Stimulated activated CD4-positive, alpha-beta T cell treated with anti-CD3 and anti-CD28 coated beads, Interleukin-12 subunit alpha, Interleukin-12 subunit beta, amount 100 ng/mL, for 4 hours (primary cell): Measurements from ENCODE around the gene CEACAM16.
A peak's percentile ranks its signal among the peaks of the same experiment; 100 is the strongest.
"Not testable (repeated sequence)": the region's sequence is repeated elsewhere in the genome, so short reads cannot be mapped to it uniquely, and the experiment has no call there.

Source experiments
- DNase-seq: peaks from one replicate; pipeline ENCODE4 v3.0.0-alpha.2; 2020

The CEACAM16 gene, protein sequence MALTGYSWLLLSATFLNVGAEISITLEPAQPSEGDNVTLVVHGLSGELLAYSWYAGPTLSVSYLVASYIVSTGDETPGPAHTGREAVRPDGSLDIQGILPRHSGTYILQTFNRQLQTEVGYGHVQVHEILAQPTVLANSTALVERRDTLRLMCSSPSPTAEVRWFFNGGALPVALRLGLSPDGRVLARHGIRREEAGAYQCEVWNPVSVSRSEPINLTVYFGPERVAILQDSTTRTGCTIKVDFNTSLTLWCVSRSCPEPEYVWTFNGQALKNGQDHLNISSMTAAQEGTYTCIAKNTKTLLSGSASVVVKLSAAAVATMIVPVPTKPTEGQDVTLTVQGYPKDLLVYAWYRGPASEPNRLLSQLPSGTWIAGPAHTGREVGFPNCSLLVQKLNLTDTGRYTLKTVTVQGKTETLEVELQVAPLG

DNA sequence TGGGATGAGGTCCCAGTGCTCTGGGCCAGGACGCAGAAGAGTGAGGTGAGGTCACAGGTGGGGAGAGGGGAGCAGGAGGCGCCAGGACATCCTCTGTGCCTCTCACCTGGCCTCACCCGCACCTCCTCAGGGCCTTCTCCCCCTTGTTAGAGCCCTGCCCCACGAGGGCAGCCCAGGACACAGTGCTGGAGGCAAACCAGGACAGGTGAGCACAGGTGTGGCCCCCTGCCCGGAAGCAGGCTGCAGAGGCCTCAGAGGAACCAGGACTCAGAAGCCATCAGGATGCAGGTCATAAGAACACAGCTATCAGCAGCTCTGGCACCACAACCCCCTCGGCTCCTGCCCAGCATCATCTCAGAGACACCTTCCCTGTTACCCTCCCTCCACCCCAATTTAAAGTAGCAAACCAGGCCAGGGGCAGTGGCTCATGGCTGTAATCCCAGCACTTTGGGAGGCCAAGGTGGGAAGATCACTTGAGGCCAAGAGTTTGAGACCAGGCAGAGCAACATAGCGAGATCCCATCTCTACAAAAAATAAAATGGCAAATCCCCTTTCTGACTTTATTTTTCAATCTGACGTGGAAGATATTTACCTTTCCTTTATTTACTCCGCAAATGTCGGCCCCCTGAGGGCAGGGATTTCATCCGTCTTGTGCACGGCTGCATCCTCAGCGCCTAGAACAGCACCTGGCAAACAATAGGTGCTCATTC lies at the start of gene CEACAM16:
TSS of gene CEACAM16 (plus strand) at position 660 of the 710 bp plus-strand sequence. CDS start 2,306 bp downstream, outside the sequence.
- DNase-seq, result no peak

DNA sequence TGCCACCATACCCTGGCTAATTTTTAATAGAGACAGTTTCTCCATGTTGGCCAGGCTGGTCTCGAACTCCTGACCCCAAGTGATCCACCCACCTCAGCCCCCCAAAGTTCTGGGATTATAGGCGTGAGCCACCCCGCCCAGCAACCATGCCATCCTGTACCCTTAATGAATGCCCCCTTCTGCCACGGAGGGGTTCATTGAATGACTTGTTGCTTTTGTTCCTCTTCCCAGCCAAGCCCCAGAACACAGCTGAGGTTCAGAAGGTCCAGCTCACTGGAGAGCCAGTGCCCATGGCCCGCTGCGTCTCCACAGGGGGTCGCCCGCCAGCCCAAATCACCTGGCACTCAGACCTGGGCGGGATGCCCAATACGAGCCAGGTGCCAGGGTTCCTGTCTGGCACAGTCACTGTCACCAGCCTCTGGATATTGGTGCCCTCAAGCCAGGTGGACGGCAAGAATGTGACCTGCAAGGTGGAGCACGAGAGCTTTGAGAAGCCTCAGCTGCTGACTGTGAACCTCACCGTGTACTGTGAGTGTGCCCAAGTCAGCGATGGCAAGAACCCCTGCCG lies 49.3 kb upstream of the CEACAM16 start:
- no peak for DNase-seq

DNA sequence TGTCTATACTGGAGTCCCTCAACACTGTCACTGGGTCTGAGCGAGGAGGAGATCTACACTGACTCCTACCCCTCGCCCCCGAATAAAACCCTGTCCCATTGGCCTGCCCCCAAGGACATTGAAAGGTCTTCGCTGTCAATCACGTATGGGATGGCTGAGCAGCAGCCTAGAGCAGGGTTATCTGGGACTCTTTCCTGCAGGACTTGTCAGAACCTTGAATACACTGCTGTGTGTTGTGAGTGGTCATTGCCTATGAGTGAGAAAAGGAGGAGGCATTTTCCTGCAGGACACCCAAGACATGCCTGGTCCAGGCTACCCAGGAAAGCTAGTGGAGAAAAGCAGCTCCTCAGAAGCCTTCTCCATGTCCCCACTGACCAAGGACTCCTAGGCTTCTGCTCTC lies 45.6 kb upstream of the CEACAM16 start:
- no peak for DNase-seq

DNA sequence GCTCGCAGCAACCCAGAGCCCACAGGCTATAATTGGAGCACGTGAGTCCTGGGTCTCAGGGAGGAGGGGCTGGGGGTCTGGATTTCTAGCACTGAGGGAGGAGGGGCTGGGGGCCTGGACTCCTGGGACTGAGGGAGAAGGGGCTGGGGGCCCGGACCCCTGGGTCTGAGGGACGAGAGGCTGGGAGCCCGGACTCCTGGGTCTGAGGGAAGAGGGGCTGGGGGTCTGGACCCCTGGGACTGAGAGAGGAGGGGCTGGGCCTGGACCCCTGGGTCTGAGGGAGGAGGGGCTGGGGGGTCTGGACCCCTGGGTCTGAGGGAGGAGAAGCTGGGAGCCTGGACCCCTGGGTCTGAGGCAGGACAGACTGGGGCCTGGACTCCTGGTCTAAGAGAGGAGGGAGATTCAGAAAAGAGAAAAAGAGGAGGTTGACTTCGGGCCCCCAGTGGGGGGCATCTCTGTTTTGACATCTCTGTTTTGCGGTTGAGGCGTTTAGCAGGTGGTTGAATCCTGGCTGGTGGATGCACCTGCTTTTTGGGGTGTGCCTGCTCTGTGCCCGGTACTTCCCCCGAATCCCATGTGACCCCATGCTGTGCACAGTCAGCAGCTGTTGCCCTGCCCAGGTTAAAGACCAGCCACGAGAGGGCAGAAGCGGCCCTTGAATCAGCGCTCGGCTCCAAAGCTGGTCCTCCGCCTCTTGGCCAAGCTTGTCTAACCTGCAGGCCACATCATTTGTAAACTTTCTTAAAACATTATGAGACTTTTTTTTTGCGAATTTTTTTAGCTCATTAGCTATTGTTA lies 44.8 kb upstream of the CEACAM16 start:
- DNase-seq, result peak; percentile 62

DNA sequence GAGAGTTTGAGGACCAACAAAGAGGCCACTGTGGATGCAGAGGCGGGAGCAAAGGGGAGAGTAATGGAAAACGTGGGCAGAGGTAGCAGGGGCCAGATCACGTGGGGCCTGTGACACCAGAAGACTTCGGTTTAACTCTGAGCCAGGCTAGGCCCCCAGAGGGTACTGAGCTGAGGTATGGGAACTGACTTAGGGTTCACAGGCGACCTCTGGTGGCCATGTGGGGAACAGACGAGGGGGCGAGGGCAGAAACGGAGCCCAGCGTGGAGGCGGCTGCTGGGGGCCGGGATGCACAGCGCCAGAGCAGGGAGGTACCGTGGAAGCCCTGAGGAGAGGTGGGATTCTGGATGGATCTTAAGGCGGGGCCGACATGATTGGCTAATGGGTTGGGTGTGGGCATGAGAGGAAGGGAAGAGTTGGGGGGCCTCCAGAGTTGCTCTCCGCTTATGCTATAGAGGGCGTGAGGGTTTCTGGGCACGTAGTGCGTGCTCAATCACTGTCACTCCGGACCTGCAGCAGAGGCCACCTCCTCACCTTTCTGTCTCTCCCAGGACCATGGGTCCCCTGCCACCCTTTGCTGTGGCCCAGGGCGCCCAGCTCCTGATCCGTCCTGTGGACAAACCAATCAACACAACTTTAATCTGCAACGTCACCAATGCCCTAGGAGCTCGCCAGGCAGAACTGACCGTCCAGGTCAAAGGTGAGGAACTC lies 41.6 kb upstream of the CEACAM16 start:
- peak; percentile 70 for DNase-seq

DNA sequence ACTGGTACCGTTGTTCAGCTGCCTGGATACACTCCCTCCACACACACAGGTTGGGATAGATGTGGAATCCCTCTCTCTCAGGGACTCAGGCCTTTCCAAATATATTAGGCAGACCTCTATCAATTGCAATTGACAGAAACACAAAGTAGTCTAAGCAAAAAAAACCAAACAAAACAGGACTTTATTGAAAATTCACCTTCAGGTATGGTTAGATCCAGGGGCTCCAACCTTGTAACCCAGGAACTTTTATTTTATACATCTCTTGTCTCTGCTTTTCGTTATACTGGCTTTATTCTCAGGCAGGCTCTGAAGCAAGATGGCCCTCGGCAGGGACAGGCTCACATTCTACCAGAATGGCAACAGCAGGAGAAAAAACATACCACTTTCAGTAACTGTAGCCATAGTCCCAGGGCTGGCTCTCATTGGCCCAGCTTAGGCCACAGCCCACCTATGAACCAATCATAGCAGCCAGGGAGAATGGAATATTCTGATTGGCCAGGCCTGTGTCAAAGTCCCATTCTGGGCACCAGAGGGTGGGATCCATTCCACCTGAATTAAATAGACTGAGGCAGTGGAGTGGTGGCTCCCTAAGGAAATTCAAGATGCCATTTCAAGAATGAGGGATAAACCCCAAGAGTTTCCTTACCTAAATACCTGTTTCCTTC lies 40.8 kb upstream of the CEACAM16 start:
- DNase-seq, result no peak

DNA sequence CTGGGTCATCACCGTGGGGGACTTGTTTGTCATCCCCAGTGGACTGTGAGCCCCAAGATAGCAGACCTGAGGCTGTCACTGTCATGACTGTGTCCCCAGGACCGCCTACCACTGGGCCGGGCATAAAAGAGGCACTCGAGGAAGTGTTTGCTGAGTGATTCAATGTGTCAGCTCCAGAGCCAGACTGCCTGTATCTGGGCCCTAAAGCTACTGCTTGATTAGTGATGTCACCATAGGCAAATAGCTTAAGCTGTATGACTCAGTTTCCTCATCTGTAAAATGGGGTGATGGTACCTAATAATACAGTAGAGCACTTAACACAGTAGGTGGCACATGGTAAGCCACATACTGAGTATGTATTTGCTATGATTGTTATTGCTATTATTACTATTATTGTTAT lies 38.9 kb upstream of the CEACAM16 start:
- no peak for DNase-seq

DNA sequence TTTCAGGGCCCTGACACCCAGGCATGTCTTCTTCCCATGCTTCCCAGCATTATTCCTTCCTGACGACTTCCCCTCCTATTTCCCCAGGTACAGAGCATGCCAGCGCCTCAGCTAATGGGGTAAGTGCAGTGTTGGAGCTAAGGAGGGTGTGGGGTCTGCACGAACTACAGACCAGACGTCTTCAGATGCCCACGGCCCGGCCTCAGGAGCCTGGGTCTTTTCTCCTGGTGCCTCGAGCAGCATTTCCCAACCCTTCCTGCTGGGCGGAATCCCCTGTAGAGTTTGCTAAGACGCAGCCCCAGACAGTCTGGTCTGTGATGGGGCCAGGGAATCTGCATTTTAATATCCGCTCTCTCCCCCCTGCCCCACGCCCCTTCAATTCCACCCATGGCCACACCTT lies 37.7 kb upstream of the CEACAM16 start:
- DNase-seq, result no peak

DNA sequence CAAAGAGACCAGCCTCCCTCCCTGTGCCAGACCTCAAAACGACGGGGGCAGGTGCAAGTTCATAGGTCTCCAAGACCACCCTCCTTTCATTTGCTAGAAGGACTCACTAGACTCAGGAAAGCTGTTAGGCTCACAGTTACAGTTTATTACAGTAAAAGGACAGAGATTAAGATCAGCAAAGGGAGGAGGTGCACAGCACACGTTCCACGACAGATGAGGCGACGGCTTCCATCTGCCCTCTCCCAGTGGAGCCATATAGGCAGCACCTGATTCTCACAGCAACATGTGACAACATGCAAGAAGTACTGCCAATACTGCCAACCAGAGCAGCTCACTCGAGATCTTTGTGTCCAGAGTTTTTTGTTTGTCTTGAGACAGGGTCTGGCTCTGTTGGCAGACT lies 37.0 kb upstream of the CEACAM16 start:
- no peak for DNase-seq

DNA sequence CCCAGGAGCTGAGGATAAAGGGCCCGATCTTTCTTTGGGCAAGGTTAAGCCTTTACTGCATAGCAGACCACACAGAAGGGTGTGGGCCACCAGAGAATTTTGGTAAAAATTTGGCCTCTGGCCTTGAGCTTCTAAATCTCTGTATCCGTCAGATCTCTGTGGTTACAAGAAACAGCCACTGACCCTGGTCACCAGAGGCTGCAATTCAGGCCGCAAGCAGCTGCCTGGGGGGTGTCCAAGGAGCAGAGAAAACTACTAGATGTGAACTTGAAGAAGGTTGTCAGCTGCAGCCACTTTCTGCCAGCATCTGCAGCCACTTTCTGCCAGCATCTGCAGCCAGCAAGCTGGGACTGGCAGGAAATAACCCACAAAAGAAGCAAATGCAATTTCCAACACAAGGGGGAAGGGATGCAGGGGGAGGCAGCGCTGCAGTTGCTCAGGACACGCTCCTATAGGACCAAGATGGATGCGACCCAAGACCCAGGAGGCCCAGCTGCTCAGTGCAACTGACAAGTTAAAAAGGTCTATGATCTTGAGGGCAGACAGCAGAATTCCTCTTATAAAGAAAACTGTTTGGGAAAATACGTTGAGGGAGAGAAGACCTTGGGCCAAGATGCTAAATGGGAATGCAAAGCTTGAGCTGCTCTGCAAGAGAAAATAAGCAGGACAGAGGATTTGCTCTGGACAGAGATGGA lies 36.1 kb upstream of the CEACAM16 start:
- no peak for DNase-seq

DNA sequence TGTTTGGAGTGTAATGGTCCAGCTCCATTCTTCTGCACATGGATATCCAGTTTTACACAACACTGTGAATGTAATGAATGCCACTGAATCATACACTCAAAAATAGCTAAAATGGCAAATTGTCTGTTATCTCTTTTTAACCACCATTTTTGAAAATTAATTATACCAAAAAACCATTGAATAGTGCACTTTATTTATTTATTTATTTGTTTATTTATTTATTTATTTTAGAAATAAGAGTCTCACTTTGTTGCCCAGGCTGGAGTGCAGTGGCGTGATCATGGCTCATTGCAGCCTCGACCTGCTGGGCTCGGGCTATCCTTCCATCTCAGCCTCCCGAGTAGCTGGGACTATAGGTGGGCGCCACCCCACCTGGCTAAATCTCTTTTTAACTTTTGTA lies 35.0 kb upstream of the CEACAM16 start:
- DNase-seq, result no peak

DNA sequence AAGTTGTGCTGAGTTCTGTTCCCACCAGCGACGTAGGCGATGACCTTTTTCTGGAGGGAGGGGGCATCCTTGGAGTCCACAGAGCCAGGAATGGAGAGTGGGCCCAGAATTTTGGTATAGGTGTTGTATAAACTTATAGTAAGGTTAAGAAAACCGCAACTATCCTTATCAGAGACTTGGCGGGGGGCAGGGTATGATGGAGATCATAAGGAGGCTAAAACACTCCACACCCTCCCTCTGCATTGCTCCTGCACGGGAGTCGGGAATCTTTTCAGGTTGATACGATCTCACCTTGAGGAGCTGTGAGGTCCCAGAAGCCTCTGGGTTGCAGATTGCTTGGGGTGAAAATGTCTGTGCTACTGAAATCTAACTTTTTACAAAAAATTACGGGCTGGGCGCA lies 34.0 kb upstream of the CEACAM16 start:
- no peak for DNase-seq

DNA sequence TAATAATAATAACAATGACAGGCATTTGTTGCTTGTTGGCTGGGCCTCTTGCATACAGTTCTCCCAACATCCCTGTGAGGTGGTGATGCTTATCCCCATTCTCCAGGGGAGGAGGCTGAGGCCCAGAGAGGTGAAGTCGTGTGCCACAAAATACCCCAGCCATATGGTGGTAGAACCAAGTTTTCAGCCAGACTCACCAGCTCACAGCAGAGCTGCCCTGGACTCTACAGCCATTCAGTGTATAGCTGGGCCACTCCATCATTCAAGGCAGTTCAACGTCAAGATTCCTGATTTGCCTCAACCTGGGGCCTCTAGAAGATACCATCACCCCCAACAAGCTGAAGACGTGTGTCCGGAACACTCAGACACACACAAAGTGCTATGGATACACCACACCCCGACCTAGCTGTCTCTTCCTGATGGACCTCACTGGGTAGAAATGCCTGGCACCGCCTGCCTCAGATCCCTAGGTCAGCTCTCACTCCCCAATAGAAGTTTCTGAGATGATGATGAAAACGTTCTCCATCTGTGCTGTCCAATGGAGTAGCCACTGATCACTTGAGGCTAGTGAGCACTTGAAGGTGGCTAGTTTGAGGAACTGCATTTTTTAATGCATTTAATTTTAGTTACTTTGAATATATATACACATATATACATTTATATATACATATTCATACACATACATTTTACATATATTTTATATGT lies 31.9 kb upstream of the CEACAM16 start:
- no peak for DNase-seq

DNA sequence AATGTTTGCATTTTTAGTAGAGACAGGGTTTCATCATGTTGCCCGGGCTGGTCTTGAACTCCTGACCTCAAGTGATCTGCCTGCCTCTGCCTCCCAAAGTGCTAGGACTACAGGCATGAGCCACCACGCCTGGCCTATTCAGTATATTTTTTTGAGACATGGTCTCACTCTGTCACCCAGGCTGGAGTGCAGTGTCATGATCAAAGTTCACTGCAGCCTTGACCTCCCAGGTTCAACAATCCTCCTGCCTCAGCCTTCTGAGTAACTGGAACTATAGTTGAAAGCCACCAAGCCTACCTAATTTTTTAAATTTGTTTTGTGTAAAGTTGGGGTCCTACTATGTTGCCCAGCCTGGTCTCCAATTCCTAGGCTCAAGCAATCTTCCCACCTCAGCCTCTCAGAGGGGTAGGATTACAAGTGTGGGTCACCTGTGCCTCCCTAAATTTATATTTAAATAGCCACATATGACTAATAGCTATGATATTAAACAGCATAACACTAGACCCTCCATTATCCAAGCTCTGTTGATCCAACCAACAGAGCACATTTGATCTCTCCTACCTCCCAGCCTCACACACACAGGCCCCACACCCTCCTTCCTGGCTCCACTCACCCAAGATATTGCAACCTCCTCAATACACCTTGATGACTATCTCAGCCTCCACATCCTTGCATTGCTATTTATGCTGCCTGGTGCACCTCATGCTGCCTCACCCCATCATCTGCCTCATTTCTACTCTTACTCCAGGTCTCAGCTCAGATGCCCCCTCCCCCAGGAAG lies 29.8 kb upstream of the CEACAM16 start:
- DNase-seq, result no peak

DNA sequence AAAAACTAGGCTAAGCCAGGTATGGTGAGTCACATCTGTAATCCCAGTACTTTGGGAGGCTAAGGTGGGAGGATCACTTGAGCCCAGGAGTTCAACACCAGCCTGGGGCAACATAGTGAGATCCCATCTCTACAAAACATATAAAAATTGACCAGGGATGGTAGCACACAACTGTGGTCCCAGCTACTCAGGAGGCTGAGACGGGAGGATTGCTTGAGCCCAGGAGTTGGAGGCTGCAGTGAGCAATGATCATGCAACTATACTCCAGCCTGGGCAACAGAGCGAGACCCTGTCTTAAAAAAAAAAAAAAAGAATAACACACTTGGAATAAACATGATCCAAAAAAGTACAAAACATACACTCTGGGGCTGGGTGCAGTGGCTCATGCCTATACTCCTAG lies 28.9 kb upstream of the CEACAM16 start:
- DNase-seq, result not testable (repeated sequence)

DNA sequence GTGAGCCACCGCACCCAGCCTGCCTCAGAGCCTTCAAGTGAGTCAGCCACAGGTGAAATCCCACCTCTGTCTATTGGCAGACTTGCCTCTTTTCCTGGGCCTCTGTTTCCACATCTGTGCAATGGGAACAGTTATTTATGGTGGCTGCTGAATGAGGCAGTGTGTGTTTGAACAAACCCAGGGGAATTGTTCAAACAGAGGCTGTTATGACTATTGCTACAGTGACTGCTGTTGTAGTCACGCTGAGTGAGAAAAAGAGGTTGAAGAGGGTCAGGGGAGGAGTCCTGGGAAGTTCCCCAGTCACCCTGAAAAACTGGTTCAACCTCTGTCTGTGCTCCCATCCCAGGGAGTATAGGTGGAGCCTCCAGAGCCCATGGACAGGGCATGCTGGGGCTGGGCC lies 27.6 kb upstream of the CEACAM16 start, which contains the start of gene CEACAM19:
TSS of gene CEACAM19 (plus strand) at position 83 of the 400 bp plus-strand sequence. CDS start 450 bp downstream, outside the sequence.
- DNase-seq, result no peak

DNA sequence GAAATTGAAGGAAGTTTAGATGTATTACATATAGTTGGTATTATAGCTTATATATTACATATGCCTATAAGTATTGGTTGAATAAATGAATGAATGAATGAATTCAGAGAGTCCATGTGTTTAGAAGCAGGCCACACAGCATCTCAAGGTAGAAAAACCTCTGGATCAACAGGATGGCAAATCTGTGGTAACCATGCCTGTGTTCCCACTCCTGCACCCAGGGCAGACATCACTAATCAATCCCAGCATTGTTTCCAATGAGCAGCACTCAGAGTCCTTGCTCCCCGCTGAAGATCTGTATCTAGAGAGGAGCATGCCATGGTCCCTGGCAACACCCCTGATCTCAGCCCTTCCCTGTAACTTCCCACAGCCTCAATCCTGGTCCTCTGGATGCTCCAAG lies 26.7 kb upstream of the CEACAM16 start:
- no peak for DNase-seq

DNA sequence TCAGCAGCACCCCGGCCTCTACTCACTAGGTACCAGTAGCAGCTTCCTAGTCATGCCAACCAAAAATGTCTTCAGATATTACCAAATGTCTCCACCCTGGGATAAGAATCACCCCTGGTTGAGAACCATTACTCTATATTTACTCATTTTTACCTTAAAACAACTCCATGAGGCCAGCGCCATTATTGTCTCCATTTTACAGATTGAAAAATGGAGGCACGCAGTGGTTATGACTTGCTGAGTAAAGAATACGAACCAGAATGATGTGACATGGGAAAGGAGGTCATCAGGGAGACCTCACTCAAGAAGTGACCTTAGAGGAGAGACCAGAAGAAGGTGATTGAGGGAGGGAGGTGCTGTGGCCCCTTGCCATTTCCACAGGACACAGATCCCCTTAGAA lies 25.4 kb upstream of the CEACAM16 start:
- DNase-seq, result no peak

DNA sequence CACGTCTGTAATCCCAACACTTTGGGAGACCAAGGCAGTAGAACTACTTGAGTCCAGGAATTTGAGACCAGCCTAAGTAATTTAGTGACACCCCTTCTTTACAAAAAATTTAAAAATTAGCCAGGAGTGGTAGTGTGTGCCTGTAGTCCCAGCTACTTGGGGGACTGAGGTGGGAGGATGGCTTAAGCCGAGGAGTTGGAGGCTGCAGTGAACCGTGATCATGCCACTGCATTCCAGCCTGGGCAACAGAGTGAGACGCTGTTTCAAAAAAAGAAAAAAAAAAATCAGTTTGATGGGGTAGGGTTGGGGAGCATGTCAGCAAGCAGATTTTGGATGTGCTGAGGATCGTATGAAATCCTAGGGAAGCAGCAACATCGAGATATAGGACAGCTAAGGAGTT lies 23.4 kb upstream of the CEACAM16 start:
- DNase-seq, result no peak
